ENCODE results near the gene C1QTNF2. TPM values are rescaled to one million over a fixed set of nuclear protein-coding genes. Genes with fewer than 3 reads are reported as not detected.
"Not testable (repeated sequence)": the region's sequence is repeated elsewhere in the genome, so short reads cannot be mapped to it uniquely, and the experiment has no call there.

C1QTNF2 gene
- total RNA-seq, 1 donor: 0.43 TPM

GRCh38 chr5:160339406-160340130 is 30.9 kb downstream of the C1QTNF2 start:
- no peak for TF ChIP-seq CTCF (IDR thresholded peaks at IDR 0.05; ENCODE audit: insufficient read depth, low read depth, low read length)
- no peak overlapping the region for H3K4me3 ChIP-seq (ENCODE audit: low read depth, low read length)
- no peak for DNase-seq (ENCODE audit: low read depth)

GRCh38 chr5:160334716-160335115 is 35.7 kb downstream of the C1QTNF2 start:
- DNase-seq (ENCODE audit: low read depth); H3K4me3 ChIP-seq (ENCODE audit: low read depth, low read length): not testable (repeated sequence)

GRCh38 chr5:160333721-160334120 is 36.7 kb downstream of the C1QTNF2 start:
- DNase-seq (ENCODE audit: low read depth): peak; percentile 43
- H3K4me3 ChIP-seq (ENCODE audit: low read depth, low read length): no peak overlapping the region
- TF ChIP-seq CTCF (IDR thresholded peaks at IDR 0.05; ENCODE audit: insufficient read depth, low read depth, low read length): no peak

GRCh38 chr5:160330212-160330611 is 40.2 kb downstream of the C1QTNF2 start:
- no peak for TF ChIP-seq CTCF (IDR thresholded peaks at IDR 0.05; ENCODE audit: insufficient read depth, low read depth, low read length)
- no peak for DNase-seq (ENCODE audit: low read depth)
- no peak overlapping the region for H3K4me3 ChIP-seq (ENCODE audit: low read depth, low read length)

- TF ChIP-seq CTCF (IDR thresholded peaks at IDR 0.05; ENCODE audit: insufficient read depth, low read depth, low read length): no peak
- DNase-seq (ENCODE audit: low read depth): no peak
These were observed 42.6 kb downstream of the C1QTNF2 start for GRCh38 chr5:160327818-160328217.

GRCh38 chr5:160326981-160327380 is 43.4 kb downstream of the C1QTNF2 start:
- DNase-seq (ENCODE audit: low read depth): no peak
- TF ChIP-seq CTCF (IDR thresholded peaks at IDR 0.05; ENCODE audit: insufficient read depth, low read depth, low read length): no peak
- H3K4me3 ChIP-seq (ENCODE audit: low read depth, low read length): no peak overlapping the region

More at GRCh38 chr5:160327818-160328217, 42.6 kb downstream of the C1QTNF2 start:
- no peak overlapping the region for H3K4me3 ChIP-seq (ENCODE audit: low read depth, low read length)

GRCh38 chr5:160325716-160326115 is 44.7 kb downstream of the C1QTNF2 start:
- no peak for DNase-seq (ENCODE audit: low read depth)
- no peak for TF ChIP-seq CTCF (IDR thresholded peaks at IDR 0.05; ENCODE audit: insufficient read depth, low read depth, low read length)
- no peak overlapping the region for H3K4me3 ChIP-seq (ENCODE audit: low read depth, low read length)
